Hematopoietic multipotent progenitor cell (in vitro differentiated cells): ENCODE measurements around the gene TMEM198. TPM values are rescaled to one million over a fixed set of nuclear protein-coding genes. Genes with fewer than 3 reads are reported as not detected.

Experiments used
- DNase-seq, 3 donors: peaks; one replicate each; pipeline ENCODE4 v3.0.0-alpha.2; 2011 to 2015; ENCODE audit warnings: low read depth in 2 of 3, low spot score in 2 of 3
- total RNA-seq: library from RNA; depleted of rRNA; stranded (reverse); fragments of >200 nt; gene quantifications from one replicate; pipeline ENCODE4 v1.2.3, GENCODE V29; 2012

The TMEM198 gene
- total RNA-seq, 1 donor: 0.54 TPM

- DNase-seq: peak in 1 of 3 donors; percentile 50
Measured at GRCh38 chr2:219508971-219509779, 34.7 kb upstream of the TMEM198 start.

DNA sequence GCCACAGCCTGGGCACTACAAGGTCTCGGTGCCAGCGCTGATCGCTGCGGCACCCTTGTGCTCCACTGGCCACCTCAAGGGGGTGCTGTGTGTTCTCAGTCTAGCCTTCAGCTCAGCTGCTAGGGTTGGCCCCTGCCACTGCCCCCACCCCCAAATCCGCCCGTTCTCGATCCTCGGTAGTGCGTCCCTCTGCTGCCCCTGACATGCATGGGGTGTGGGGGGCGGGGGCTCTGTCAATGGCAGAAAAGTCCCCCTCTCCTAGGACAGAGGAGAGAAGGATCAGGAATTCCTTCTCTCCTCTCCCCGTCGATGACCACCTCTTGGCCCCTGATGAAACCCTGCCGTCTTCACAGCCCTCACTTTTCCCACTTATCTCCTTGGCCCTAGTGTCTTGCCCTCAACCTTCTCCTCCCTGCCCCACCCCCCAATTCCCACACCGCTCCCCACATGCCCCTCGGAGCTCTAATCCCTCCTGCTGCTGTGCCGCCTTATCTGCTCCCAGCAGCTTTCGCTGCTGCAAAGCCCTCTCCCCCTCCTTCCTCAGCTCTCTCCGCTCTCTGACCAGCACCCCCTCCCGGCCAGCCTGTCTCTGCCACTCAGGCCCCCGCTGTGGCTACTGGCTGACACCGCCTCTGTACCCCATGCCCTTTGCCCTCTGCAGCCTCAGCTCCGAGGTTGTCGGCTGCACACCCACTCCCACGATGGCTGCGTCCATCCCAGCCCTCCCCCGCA lies 33.9 kb upstream of the TMEM198 start:
- DNase-seq: peak; percentile 33 to 78 (median 76)

- no peak for DNase-seq
Measured at GRCh38 chr2:219510512-219511135, 33.2 kb upstream of the TMEM198 start.

DNA sequence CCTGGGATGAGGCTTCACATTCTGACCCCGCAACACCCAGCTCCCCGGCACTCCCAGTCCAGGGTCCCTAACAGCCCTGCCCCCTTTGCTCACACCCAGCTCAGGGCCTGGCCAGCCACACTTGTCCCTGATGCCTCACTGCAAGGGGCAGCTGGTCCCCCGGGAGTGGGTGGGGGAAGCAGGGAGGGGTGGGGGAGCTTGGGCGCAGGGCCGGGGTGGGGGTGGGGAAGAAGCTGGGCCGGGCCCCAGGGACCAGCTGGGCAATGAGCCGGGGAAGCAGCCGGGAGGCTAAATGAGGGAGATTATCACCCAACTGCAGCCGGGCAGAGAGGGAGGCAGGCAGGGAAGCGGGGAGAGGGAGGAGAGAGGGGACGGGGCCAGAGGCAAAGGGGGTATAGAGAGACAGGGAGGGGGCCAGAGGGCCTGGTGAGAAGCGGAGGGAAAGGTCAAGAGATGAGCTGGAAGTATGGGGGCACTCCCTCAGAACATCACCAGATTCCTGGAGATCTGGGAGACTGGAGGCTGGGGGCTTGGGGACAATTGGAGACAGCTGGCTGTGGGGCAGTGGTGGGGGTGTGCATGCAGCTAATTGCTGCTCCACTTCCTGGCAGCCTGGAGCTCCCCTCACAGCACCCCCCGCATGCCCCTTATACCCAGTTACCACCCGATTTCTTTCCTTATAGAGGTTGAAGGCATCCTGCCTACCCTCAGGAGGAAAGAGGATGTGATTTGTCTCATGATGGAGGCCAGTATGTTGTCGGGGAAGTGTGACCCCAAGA lies 32.1 kb upstream of the TMEM198 start:
- DNase-seq: no peak

DNA sequence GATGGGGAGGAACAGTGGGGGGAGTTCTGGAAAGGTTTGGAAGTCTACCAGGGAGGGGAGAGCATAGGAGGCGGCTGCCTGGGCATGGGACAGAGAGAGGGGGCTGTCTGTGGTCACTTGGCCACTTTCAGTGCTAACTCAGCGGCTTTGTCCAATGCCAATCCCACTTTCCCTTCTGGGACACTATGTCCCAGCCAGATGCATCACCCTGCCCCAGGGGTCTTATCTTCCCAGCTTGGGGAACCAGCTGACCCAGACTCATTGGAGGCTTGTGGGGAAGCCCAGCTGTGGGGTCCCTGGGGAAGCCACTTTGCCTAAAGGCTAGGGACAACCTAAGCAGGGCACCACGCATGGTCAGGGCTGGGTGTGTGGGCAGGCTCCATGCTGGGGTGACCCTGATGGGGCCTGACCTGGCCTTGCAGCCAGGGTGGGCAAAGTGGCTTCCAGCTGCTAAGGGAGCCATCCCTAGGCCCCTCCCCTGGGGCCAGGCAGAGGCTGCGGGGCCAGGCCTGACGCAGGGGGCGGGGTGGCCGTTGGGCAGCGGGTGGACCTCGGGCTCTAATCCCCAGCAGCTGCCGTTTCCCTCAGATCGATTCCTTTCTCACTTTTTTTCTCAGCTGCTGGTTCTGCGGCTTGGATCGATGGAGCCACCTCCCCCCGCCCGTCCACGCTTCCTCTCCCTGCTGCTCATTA lies 31.2 kb upstream of the TMEM198 start:
- DNase-seq: no peak

GRCh38 chr2:219513787-219514186 lies 30.0 kb upstream of the TMEM198 start:
- DNase-seq: no peak

DNA sequence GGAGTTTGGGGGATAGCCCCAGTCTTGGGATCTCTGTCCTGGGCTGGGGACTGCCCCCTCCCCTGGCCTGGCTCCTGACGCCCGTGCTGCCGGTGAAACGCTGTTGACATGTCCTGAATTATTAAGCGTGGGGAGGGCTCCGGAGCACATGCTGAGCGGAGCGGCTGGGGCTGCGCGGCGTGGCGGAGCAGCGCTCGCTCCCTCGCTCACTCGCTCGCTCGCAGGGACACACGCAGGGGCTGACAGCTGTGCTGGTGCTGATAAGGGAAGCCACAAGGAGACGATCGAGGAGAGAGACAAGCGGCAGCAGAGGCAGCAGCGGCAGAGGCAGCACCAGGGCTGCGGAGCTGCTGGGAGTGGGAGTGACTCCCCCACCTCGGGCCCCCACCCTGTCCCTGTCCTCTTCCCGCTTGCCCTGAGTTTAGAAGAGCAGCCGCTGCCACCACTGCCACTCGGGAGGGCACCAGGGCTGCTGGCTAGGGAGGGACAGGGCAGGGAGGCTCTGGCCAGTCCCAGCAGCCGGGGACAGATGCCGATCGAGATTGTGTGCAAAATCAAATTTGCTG lies 29.5 kb upstream of the TMEM198 start, which contains the start of gene ASIC4:
Gene ASIC4 (plus strand): TSS at position 287 of the 566 bp plus-strand sequence. CDS start 243 bp downstream, at position 530.
- DNase-seq: peak in 2 of 3 donors; percentile 82 to 91

DNA sequence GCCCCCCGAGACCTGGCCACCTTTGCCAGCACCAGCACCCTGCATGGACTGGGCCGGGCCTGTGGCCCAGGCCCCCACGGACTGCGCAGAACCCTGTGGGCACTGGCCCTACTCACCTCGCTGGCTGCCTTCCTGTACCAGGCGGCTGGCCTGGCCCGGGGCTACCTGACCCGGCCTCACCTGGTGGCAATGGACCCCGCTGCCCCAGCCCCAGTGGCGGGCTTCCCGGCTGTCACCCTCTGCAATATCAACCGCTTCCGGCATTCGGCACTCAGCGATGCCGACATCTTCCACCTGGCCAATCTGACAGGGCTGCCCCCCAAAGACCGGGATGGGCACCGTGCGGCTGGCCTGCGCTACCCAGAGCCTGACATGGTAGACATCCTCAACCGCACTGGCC lies 29.0 kb upstream of the TMEM198 start:
- DNase-seq: no peak

DNA sequence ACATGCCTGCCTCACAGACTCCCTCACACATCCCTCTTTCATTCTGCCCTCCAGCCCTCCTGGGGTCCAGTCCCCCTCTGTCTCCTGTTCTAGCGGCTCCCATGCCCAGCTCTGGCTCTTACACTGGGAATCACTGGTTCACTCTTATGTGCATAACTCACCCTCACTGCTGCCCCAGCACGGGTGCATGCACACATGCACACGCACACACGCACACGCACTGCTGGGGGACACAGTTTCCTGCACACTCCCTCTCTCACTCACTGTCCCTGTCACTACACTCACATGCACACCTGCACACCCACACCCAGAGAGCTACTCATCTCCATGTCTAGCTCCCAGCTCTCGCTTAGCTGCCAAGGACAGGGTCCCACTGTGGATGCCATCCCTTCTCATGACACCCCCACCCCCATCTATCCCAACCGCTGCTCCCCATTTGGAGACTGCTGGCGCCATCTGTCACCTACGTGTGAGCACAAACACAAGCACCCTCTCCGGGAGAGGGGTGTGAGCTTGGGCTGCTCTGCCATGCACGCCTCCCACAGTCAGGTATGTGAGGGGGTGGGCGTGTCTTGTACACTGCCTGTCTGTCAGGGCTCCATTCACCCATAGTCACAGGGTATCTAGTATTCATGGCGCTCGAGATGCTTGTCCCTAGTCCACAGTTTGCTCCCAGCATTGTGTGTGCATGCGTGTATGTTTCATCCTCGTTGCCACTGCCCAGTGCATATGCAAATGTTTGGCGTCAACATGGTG lies 27.8 kb upstream of the TMEM198 start:
- no peak for DNase-seq

DNA sequence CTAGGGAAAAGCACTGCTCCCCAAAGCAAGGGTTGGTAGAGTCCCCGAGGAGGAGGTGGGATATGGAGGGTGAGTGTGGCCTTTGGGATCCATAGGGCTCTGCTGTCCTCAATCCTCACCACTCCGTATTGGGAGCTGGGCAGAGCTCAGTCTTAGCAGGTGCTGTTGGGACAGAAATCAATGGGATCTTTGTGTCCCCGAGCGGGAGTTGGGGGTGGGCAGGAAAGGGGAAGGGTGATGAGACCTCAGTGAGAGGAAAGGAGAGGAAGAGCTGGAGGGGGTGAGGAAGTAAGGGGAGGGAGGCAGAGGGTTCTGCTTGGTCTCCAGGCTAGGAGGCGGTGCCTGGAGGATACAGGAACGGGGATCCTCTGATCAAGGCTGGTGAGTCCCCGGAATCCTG lies 26.9 kb upstream of the TMEM198 start:
- DNase-seq: no peak

DNA sequence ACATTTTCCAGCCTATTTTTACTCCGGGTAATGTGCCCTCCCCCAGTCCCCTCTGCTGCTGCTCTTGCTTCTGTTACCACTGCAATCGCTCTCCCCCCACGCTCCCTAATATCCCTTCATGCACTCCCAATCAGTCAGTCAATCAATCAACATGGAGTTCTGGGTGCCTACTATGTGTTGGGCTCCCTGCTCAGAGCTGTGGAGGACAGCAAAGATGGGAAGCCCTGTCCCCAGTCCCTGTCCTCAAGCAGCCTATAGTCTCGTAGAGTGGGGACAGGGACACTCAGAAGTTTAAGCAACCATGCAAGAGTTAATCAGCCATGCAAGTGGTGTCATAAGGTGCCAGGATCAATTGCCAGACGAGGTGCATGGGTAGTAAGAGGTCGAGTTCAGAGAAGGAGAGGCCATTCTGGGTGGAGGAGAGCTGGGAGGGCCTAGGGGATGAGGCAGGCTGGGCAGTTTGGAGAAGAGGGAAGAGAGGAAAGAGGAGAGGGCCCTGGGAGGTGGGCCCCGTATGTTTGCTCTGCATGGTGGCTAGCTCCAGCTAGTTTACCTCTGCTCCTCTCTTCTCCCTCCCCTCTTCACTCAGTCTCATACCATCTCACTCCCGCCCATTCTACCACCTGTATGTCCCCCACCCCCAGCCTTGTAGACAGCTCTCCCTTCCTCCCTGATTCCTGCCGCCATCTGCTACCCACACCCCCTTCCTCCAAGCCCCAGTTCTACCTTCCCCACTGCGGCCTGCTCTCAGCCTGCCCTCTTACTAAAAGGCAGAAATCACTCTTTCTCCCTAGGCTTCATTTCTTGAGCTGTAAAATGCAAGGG lies 25.7 kb upstream of the TMEM198 start:
- DNase-seq: no peak

GRCh38 chr2:219519526-219519916 lies 24.3 kb upstream of the TMEM198 start:
- DNase-seq: no peak

DNA sequence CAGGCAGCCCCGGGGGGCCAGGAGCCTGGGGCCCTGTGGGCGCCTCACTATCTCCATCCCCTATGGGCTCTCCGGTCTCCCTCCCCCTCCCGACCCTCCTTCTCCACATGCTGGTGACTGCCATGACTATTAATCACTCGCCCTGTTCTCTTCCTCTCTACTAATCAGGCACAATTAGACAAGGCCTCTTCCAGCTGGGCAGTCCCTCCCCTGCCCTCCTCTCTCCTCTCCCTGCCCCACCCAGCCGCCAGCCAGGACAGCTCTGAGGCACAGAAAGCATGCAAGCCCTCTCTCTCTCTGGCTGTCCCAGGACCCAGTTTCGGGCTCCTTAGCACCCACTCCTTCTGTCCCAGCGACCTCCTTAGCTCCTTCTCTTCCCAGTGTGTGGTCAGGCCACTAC lies 23.7 kb upstream of the TMEM198 start:
- no peak for DNase-seq

DNA sequence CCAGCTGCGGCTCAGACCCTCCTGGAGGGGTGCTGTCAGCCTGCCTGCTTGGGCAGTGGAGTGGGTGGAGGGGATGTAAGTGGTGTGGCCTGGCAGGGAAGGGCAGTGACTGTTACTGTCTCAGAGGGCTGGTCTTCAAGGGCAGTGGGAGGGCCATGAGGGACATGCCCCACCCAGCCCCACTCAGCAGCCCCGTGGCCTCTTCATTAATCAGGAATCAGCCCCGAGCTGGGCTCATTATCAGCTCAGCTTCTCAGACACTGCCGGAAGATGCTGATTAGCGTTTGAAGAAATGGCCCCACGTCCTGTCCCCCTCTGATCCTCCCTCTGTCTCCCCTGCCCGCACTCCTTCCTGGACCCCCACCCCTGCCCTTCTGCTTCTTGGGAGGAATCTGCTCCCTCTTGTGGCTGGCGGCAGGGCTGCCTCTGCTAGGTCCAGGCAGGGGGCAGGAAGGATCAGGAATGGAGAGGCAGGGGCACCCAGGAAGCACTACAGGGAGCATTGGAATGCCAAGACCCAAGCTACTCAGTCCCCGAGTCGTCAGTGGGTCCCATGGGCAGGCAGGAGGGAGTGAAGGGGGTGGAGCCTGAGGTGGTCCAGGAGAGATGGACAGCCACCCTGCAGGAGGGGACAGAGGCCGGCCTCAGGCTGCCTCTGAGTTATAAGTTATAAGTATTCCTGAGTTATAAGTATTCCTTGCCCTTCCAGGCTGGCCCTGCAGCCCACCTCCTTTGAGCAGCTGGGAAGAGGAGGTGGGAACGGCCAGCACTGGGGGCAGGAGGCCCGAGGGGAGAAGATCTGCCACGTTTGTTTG lies 22.6 kb upstream of the TMEM198 start:
- peak in 2 of 3 donors; percentile 56 to 66 for DNase-seq

- no peak for DNase-seq
Measured at GRCh38 chr2:219522111-219523030, 21.5 kb upstream of the TMEM198 start.

- DNase-seq: peak in 1 of 3 donors; percentile 69
Measured at GRCh38 chr2:219523031-219523671, 20.7 kb upstream of the TMEM198 start.
